ENCODE measurements around the gene TOLLIP. TPM values are rescaled to one million over a fixed set of nuclear protein-coding genes. Genes with fewer than 3 reads are reported as not detected.

TOLLIP gene
- total and polyA plus RNA-seq, 8 donors: 35.2 to 69.8 (median 45.7) TPM

DNA sequence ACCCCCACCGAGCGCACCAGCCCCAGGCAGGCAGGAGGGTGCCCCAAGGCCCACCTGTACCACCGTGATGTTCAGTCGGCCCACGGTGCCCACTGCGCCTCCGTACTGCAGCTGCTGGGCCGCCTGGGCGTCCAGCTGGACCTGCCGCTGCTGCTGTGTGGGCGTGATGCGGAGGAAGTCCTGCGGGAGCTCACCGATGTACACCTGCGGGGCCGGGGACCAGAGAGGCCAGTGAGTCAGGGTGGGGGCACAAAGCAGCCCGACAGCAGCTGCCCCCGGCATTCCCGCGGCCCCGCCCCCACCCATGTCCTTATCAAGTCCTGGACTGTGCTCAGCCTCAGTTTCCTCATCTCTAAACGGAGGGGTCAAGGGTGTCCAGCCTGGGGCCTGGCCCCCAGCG lies 13.8 kb downstream of the TOLLIP start:
- ATAC-seq (no peak), FAIRE-seq (no peak), DNase-seq (peak in 3 of 6 donors; percentile 36 to 61 (median 44))
- WGBS, 2 donors: 91 to 92% methylated on average over 23 of the region's 23 CpGs
- H3K27ac ChIP-seq: no peak overlapping the region
- peaks cover 0 to 27% (median 8%) of the 10 kb centered on the region in 3 donors for H3K36me3 ChIP-seq
- peaks cover 32 to 36% (median 36%) of the 10 kb centered on the region in 3 donors for H3K4me1 ChIP-seq
- no peak overlapping the region for H3K4me3 ChIP-seq
- intact Hi-C loops (cut with DNase I): no loop called here
- no peak for TF ChIP-seq CTCF (IDR thresholded peaks at IDR 0.05)
- H3K27me3 ChIP-seq: no peaks in the 10 kb centered on the region
- no peaks in the 10 kb centered on the region for H3K9me3 ChIP-seq

DNA sequence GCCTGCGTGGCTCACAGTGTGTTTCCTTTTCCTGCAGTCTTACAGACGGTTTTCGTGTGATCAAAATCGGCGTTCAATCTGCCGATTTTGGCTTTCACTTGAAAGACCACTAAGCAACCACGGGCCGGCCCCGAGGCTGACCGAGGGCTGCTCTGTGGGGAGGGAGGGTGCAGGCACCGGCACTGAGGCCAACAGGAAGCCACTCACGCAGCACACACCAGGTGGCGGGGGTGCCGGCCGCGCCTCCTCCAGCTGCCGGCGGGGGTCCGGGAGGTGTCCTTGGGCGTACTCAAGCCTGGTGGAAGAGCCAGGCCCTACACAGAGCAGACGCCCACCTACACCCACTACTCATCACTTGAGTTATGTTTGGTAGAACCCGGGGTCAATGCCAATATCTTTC lies 14.3 kb downstream of the TOLLIP start:
- FAIRE-seq: no peak
- peak in 3 of 6 donors; percentile 38 to 69 (median 48) for DNase-seq
- H3K36me3 ChIP-seq: peaks cover 0 to 32% (median 8%) of the 10 kb centered on the region in 3 donors
- TF ChIP-seq CTCF (IDR thresholded peaks at IDR 0.05): no peak
- H3K4me1 ChIP-seq: peaks cover 28 to 31% (median 31%) of the 10 kb centered on the region in 3 donors
- 85 to 88% methylated on average over 22 of the region's 22 CpGs for WGBS, 2 donors
- H3K27ac ChIP-seq: no peak overlapping the region
- intact Hi-C loops (cut with DNase I): no loop called here
- H3K4me3 ChIP-seq: no peak overlapping the region
- ATAC-seq: no peak
- no peaks in the 10 kb centered on the region for H3K27me3 ChIP-seq
- H3K9me3 ChIP-seq: no peaks in the 10 kb centered on the region

DNA sequence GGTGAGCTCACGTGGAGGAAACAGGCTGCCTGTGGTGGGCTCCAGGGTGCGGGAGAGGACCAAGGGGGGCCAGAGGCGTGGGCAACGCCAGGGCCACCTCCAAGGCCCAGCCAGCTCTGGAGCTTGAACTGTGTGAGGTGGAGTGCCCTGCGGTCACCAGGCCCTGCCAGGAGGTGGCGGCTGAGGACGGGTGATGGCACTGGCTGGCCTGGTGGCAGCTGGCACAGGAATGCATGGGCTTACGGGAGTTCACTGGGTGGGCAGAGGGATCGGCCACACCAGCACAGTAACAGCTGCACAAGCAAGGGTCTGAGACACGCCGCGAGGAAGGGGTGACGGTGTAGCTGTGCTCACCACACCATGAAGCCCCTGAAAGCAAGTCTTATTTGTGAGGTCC lies 15.8 kb downstream of the TOLLIP start:
- Histone ChIP-seq H3K4me1 (peaks cover 15 to 18% (median 16%) of the 10 kb centered on the region in 3 donors), H3K9me3 (no peaks in the 10 kb centered on the region), H3K27ac (no peak overlapping the region), H3K27me3 (no peaks in the 10 kb centered on the region), H3K4me3 (no peak overlapping the region), H3K36me3 (peaks cover 0 to 44% (median 19%) of the 10 kb centered on the region in 3 donors)
- no peak for FAIRE-seq
- peak in 3 of 4 donors; percentile 40 to 69 (median 46) for ATAC-seq
- TF ChIP-seq CTCF (IDR thresholded peaks at IDR 0.05): peak in 2 of 4 donors; percentile 20 to 23
- intact Hi-C loops (cut with DNase I): loop anchor here in 1 of 3 donors (5.0 kb wide), 1 partner anchor 224 kb away; no protein-coding TSS in a partner anchor
- 71 to 73% methylated on average over 13 of the region's 13 CpGs for WGBS, 2 donors
- peak in 3 of 6 donors; percentile 56 to 82 (median 75) for DNase-seq

- Histone ChIP-seq H3K27me3 (no peaks in the 10 kb centered on the region), H3K4me1 (peaks cover 10 to 11% (median 11%) of the 10 kb centered on the region in 3 donors), H3K36me3 (peaks cover 0 to 51% (median 26%) of the 10 kb centered on the region in 3 donors), H3K27ac (no peak overlapping the region), H3K9me3 (no peaks in the 10 kb centered on the region), H3K4me3 (no peak overlapping the region)
- TF ChIP-seq CTCF (IDR thresholded peaks at IDR 0.05): no peak
- 87 to 92% methylated on average over 43 of the region's 43 CpGs for WGBS, 2 donors
- FAIRE-seq (no peak), ATAC-seq (no peak), DNase-seq (peak in 3 of 6 donors; percentile 36 to 66 (median 44))
- intact Hi-C loops (cut with DNase I): loop anchor here in 1 of 3 donors (5.0 kb wide), 1 partner anchor 224 kb away; no protein-coding TSS in a partner anchor
These were observed 16.5 kb downstream of the TOLLIP start for GRCh38 chr11:1292644-1293618.

Data from pancreas (tissue), 10 donors.